ENCODE measurements around the gene ACOXL.
A peak's percentile ranks its signal among the peaks of the same experiment; 100 is the strongest.
"Not testable (repeated sequence)": the region's sequence is repeated elsewhere in the genome, so short reads cannot be mapped to it uniquely, and the experiment has no call there.

The ACOXL gene

DNA sequence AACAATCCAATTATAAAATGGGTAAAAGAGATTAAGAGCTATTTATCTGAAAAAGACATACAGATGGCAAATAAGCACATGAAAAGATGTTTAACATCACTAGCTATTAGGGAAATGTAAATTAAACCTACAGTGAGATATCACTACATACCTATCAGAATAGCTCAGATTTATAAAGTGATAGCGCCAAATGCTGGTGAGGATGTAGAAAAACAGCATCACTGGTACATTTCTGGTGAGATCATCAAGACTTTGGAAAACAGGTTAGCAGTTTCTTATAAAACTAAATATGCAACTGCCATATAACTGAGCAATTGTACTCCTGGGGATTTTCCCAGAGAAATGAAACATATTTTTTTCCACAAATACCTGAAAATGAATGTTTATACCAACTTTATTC lies 100.4 kb downstream of the ACOXL start:
- no peak for DNase-seq

DNA sequence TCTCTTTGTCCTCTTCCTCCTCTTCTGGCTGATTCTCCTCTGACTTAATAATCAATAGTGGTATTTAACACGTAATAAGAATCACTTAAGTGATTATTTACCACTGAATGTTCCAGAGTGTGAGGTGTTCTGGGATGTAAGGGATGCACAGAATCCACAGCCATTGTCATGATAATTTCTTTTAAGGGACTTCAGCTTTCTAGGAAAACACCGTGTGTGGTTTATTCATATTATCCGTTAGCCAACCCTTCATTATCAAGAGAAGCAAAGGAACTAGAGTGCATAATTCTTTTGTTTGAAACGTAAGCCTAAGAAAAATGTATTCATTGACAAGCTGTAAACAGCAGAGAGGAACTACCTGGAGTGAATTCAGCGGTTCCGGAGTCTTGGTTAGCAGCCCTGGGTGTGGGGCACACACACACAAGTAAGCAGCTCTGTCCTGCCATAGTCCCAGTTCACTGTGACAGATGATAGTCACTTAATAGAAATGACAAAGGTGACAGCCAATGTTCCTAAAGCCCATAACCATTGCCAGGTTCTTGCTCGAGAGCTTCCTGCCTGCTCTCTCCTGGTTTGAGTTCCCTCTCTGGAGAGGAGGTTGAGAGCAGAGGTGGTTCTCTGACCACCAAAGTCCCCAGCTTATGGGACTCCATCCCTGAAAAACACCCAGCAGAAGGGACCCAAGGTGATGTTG lies 101.9 kb downstream of the ACOXL start:
- DNase-seq: no peak

DNA sequence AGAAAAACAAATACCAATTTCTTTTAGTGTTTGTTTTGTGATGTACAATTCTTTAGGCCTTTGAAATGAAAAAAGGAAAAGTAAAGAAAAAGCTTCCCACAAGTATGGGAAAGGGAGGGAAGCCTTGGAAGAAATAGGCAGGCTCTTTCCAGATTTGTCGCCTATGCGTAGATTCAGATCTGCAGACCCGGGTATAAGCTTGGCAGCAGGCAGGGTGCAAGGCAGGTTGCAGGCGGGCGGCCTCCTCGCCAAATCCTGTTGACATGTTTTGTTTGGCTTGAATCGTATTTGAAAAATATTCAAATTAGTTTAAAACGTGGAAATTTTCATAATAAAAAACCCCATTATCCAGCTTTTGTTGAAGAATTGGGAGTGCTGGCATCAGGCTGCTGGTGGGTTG lies 104.3 kb downstream of the ACOXL start:
- DNase-seq: no peak

DNA sequence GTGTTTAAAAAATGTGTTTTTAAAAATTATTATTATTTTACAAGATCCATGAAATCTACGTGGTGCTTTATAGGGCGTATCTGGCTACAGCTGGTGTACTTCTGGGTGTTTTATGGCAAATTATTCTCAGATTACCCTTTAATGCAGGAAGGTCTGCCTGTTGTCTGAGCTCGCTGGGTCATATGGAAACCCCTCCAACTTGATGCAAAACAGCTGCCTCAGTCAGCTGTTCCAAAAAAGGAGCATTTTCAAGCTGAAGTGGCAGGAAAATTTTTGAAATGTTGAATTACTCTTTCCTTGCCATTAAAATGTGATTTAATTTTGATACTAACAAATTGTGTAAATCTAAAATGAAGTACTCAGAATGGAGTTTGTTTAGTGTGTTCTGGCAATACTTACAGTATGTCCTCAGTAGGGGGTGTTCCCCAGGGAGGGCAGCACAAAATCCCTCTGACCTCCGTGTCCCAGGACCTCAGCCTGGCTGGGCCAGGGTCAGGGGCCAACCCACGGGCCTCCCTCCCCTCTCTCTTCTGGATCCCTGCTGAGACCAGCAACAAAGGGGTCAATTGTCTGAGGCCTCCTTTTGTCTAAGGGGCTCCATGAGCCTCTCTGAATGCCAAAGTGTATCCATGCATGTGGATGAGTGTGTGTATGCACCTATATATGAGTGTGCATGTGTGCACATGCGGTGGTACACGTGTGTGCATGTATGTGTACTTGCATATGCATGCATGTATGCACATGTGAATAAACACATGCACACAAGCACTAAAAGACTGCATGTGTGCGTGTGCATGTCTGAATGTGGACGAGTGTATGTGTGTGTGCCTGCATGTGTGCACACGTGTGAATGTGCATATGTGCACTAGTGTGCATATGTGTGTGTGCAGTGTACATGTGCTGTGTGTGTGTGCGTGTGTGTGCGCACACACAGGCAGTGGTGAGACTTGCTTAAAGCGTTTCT lies 105.4 kb downstream of the ACOXL start:
- DNase-seq: no peak

DNA sequence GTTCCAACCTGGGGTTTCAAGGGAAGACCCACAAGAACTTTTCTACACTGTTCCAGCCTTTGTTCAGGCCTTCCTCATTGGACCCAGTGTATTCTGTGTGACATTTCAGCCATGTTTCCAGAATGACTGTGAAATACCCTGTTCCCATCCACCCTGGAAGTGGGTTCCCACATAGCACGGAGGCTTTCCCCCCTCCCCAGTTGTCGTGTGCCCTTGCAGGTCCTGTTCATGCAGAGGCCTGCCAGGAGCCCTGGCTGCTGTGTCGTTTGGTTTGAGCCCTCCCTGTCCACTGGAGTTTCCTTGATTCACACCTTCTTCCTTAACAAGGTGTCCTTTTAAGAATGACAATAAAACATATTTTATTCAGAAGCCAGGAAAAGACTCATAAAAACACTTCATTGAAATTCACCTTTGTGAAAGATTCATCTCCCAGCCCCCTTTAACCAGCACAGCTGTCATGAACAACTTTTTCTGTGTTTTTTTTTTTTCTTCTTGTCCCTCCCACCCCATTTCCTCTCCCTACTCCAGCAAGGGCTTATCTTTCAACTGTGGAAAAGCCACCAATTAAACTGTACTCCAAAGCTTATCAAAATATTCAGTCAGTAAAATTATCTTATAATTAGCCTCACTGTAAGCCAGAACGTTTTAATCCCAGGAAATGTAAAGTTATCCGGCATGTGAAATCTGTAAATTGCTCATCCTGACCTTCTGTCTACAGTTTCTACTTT lies 106.4 kb downstream of the ACOXL start:
- no peak for DNase-seq

DNA sequence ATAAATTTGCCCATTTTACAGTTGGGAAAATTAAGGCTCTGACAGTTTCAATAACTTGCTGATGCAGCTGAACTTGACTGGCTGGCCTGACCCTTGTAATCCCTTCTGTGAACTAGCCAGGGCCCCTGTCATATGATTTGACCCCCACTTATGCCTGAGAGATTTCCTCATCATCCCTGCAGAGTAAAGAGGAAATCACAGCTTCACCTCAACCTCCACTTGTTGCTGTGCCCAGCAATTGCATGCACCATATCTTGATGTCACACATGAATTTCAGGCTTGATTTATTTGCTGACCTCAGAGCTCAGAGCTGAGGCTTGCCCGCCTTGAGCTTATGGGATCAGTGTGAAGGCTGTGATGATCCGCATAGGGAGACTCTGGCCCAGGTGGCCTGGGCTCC lies 108.1 kb downstream of the ACOXL start:
- no peak for DNase-seq

DNA sequence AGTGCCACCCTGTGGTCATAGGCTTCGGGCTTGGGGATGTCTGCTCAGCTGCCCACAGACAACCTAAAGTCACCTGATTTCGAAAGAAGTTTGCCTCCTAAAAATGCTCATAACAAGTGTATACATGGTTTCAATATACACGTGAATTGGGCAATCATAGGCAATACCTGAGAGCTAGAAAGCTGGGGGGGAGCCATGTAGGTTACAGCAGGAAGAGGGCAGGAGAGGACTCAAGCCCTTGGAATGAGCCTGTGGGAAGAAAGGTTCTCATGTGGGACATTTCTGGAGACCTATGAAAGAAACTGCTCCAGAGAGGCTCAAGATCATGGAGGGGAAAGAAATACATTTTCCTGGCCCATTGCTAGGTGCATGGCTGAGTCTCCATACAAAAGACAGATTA lies 109.7 kb downstream of the ACOXL start:
- no peak for DNase-seq

DNA sequence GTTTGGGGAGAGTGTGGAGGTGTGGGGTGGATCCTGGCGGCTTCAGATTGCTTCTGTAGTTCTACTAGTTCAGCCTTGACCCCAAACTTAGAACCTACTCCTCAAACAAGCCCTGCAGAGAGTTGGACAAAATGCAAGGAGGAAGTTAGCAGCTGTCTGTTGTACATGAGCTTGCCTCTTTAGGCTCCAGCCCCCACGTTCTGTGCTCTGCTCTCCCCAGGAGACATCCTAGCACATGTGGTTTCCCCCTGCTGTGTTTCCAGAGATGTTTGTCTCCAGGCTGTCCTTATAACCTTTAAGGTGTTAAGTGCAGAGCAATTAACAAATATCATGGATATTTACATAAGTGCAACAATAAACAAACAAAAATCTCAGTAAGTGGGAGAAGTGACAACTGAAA lies 111.1 kb downstream of the ACOXL start:
- no peak for DNase-seq

DNA sequence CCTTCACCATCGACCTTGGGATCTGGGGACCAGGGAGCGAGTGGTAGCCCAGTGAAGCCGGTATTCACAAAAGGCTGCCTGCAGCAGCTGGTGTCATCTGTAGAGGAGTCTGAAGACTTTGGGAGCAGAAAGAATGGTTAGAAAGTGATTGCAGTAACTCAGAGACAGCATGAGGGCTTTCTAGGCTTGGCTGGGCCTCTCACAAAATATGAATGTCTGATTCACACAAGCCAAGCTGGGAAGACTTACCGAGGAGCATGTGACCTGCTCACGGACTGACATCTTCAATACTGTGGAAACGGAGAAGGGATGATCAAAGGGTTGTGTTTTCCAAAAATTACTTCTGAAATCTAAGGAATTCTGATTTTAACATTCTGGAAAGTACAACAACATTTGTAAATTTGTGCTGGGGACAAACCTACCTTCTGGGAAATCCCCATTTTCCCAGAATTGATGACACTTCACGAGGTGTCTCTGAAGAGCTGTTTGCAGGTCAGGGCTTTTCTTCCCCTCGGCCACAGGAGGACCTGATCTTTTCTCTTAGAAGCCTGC lies 111.7 kb downstream of the ACOXL start:
- no peak for DNase-seq

DNA sequence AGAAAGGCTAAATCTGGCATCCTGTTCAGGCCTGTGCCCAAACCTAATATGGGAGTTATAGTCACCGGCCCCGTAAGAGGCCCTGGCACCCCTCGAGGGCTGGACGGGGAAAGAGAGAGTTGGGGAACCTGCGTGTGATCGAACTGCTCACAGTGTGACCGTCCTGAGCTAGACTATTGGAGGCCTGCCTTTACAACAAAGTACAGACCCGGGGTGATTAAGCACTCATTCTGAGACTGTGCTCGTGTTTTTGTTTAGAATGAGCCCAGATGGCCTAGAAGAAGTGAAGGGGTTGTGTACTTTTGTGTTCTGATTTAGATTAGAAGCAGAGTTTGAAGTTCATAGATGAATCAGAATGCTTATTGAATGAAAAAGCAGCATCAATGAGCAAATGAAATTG lies 115.3 kb downstream of the ACOXL start:
- DNase-seq: no peak

DNA sequence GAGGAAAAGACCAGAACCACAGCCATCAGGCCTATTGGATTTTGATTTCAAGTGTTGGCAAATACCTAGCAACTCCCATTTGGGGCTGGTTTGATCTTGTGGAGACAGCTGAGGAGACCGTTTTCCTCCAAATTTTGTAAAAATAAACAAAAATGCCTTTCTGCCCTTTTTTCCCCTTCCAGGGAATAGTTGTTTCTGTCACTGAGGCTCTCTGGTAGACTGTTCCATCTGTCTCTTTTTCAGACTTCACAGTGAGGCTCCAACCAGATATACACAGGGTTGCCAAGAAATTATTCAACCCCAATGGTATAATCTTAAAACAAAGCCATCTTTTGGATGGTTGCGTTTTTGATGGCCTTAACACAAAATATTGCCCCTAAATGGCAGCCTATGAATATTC lies 115.7 kb downstream of the ACOXL start:
- no peak for DNase-seq

DNA sequence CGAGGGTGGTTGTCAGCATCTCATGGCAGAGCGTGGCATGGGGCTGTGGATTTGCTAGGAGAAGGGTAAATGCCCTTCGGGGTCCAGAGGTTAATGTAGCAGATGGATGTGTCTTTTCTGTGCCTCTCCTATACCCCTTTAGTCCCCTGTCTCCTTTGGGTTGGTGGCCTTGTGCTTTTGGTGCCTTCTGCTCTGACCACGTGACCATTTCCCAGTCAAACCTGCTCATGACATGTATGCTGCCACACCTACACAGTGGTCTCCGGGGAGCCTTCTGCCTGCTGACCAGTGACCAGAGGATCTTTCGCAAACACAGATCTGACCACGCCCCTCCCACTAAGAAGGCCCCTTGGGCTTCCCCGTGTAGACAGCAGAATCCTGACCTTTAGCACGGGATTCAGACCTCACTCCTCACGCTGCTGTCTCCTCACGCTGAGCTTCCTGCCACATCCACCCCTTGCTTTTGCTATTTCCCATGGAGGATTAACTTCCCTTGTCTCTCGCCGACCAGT lies 116.2 kb downstream of the ACOXL start:
- DNase-seq: no peak

DNA sequence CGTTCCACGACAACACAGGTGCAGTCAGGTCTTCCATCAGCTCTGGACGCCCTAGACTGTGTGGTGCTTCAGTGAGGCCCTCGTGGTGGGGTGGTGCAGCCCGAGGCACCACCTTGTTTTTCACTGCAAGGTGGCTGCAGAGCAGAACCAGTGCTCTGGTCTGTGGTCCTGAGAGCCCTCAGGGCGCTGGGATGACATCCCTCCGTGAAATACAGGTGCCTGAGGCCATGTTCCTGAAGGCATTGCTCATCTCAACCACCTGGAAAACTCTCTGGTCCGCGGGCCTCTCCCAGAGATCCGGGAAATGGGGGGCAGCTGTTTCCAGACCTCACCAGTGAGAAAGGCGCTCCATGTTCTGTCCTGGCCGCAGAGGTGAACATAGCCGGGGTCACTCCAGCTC lies 119.2 kb downstream of the ACOXL start:
- DNase-seq: no peak

DNA sequence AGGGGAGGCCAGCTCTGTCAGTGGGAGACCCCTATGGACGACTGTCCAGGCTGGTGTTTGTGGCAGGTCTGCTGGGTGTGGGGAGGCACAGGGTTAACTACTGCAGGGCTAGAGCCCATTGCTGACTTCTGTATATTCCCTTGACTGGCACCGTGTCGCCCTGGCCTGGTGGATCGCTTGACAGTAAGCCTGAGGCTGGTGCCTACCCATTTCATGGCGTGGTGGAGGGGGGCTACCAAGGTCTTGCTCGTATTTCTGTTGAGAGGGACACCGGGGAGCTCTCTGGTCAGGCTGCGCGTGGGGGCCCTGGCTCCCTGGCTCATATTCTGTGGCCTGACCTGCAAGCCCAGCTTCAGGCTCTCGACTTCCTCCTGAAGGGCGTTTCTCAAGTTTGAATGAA lies 119.7 kb downstream of the ACOXL start:
- DNase-seq: no peak

DNA sequence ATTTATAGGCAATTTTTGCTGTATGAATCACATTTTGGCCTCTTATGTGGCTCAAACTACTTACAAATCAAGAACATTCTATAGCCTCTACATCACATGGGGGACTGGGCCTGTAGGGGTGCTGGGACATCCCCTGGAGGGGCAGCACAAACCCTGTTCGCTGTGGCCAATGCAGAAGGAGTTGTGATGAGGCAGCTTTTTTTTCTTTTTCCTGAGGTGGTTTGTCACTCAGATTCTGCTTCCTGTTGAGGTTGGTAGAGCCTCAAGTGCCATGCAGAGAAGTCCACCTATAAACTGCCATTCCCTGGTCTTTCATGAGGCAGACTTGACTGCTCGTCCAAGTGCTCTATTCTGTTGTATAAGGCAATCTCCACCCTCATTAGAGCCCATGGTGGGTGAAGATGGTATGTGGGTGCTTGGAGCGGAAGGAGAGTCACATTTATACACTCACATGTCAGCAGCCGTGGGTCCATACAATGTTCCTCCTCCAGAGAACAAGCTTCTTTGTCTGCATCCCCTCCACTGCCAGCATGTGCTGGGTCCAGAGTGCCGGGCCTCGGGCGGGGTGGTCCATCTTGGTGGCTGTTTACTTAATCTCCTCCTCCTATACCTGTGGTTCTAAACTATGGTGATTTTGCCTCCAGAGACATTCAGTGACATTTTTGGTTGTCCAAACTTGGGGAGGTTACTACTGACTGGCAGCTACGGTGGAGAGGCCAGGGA lies 120.3 kb downstream of the ACOXL start:
- DNase-seq: no peak

DNA sequence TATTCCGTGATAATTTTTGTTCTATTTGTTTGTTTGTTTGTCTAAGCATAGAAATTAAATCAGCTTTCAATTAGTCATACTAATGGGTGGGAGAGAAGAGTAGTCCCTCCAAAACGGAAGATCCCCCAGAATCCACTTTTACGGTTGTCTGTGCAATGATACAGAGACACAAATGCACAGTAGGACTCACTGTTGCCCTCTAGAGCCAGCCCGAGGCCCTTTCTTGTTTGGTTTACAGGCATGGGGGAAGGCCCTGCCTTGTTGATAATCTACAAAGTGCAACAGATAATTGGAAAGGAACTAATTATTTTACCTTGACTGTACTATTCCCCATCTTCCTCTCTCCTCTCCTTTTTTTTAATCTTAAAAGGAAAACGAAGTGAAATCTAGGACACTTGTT lies 121.1 kb downstream of the ACOXL start:
- peak in 1 of 2 experiments; percentile 24 for DNase-seq

DNA sequence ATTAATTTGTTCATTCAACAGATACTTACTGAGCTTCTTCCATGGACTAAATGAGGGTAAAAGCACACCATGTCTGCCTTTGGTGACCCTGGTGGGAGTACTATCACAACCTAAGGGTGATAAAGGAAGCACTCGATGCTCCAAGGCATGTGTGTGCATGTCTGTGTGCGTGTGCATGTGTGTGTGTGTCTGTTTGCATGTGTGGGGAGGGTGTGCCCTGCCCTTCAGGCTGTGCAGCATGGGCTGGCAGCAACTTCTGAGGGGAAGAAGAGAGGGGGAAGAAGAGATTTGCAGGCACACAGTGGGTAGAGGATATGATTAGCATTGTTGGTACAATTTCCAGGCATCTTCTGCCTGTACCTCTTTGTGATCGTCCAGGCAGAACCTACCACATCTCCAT lies 121.6 kb downstream of the ACOXL start:
- DNase-seq: no peak

DNA sequence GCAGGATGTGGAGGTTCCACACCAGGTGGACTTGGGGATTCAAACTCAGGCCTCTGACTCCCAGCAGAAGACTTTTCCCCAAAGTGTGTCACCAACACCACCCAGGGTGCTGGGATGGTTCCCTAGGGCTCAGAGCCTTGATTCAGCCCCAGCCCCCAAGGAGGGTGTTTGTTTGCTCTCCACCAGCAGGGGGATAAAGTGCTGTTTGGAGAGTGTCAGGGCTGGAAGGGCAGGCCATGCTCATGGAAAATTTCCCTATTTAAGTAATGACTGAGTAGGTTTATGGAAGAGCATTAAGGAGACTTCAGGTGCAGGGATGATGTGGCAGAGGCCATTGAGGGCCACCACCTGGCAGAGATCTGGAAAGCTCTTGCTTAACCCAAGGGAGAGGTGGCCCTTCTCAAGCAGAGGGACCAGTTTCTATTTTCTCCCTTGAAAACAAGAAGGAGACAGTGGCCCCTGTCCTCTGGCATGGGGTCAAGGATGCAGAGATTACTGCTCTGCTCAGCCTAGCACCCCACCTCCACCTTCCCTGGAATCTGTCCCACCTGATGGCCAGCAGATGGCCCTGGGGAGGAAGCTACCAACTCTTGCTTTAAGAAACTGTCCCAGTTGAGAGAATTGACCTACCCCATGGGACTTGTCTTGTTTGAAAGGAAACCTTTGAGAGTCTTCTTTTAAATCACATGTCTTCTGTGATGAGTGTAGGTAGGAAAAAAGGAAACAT lies 122.1 kb downstream of the ACOXL start:
- DNase-seq: no peak

DNA sequence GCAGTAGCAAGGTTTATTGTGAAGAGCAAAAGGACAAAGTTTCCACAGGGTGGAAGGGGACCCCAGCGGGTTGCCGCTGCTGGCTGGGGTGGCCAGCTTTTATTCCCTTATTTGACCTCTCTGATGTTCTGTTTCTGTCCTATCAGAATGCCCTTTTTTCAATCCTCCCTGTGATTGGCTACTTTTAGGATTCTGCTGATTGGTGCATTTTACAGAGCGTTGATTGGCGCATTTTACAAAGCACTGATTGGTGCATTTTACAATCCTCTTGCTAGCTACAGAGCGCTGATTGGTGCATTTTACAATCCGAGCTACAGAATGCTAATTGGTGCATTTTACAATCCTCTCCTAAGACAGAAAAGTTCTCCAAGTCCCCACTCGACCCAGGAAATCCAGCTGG lies 123.5 kb downstream of the ACOXL start:
- not testable (repeated sequence) for DNase-seq

DNA sequence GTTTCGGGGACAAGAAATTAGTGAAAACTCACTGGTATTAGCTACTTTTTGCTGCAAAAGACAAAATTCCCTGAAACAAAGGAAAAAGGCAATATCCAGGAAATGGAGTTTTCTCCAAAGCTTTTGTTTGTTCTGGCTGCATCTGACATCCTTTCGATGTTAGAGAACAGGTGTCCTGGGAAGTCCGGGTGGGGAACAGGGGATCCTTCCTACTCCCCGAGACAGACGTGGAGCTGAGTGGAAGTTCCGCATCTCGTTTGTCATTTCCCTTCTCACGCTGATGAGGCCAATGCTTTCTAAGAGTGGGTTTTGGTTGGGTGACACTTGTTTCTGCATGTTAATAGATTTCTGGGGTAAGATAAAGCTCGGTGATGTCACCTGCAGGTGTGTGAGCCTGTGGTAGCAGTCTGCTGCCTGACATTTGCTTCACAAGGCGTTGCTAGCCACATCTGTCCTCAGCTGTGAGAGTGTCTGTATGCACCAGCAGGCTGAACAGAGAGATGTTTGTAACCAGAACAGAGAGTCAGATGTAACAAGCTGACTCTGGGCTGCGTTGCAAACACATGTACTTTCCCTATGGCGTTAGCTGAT lies 125.9 kb downstream of the ACOXL start:
- DNase-seq: no peak

DNA sequence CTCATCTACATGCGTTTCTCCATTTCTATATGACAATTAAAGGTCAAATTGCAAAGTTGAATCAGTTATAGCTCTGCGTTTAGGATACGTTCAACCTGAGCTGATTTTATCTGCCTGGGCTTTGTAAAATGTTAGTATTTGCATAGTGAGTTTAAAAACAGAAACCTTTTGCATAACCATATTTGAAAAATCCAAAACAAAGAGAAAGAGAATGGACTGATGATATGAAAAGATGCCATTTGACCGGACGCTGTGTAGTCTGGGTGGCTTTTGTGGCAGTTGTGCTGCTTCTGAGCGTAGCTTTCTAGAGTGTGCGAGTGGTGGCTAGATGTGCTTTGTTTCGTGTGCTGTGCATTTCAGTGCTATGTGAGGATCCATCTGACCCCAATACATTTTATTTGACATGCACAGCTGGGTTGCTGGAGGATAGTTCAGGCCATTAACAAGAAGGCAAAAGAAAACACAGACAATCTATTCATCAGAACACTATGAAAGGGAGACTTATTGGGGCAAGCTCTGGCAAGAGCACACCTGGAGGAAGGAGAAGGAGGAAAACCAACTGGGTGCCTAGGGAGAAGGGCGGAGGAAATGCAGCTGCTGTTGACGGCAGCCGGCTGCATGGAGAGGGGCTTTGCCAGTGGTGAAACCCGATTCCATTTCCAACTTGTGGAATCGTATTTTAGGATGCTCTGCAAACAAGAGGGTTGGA lies 126.8 kb downstream of the ACOXL start:
- peak; percentile 6 to 58 for DNase-seq

All from NCI-H2081 (cell line).